ENCODE measurements around the gene RUNX3.

- TF ChIP-seq POLR2AphosphoS5 (IDR thresholded peaks at IDR 0.05; ENCODE audit: low read depth, low read length) (no peak), POLR2A (IDR thresholded peaks at IDR 0.05; ENCODE audit: low read depth, low read length) (no peak), TAF1 (IDR thresholded peaks at IDR 0.05; ENCODE audit: borderline replicate concordance, low read depth, low read length) (no peak)
Measured at GRCh38 chr1:24910210-24910609, 19.9 kb downstream of the RUNX3 start.

All from GM12892 (cell line).